NCI-H2081 (cell line): Measurements from ENCODE around the gene TIMM29.

ENCODE experiments used
- DNase-seq, 2 experiments: peaks; one replicate each; lab custom pipeline; 2025; lab: John Stamatoyannopoulos, UW

TIMM29 gene

GRCh38 chr19:10928563-10929401 is at the start of gene TIMM29, which contains the start of gene YIPF2:
Gene TIMM29 (plus strand): TSS chr19:10928811. CDS start chr19:10928823, 12 bp downstream.
Gene YIPF2 (minus strand): TSS chr19:10928639. CDS start chr19:10928410, 229 bp downstream.
- DNase-seq: peak; percentile 98 to 99

GRCh38 chr19:10881403-10882107 is 47.1 kb upstream of the TIMM29 start:
- DNase-seq: no peak

GRCh38 chr19:10882108-10882457 is 46.5 kb upstream of the TIMM29 start:
- no peak for DNase-seq

GRCh38 chr19:10884274-10884673 is 44.3 kb upstream of the TIMM29 start:
- no peak for DNase-seq

GRCh38 chr19:10885201-10886169 is 43.1 kb upstream of the TIMM29 start:
- peak in 1 of 2 experiments; percentile 21 for DNase-seq

- no peak for DNase-seq
Observed at GRCh38 chr19:10887616-10888367, 40.8 kb upstream of the TIMM29 start.

GRCh38 chr19:10888421-10888866 is 40.2 kb upstream of the TIMM29 start:
- DNase-seq: peak; percentile 26 to 29

GRCh38 chr19:10889880-10890279 is 38.7 kb upstream of the TIMM29 start:
- no peak for DNase-seq

GRCh38 chr19:10891405-10892086 is 37.1 kb upstream of the TIMM29 start:
- no peak for DNase-seq

- no peak for DNase-seq
Observed at GRCh38 chr19:10892256-10892655, 36.4 kb upstream of the TIMM29 start.

GRCh38 chr19:10894911-10895213 is 33.7 kb upstream of the TIMM29 start:
- DNase-seq: no peak

- DNase-seq: no peak
Observed at GRCh38 chr19:10895363-10895762, 33.2 kb upstream of the TIMM29 start.

- no peak for DNase-seq
Observed at GRCh38 chr19:10895920-10896319, 32.7 kb upstream of the TIMM29 start.

GRCh38 chr19:10896851-10897526 is 31.6 kb upstream of the TIMM29 start:
- peak; percentile 55 to 77 for DNase-seq

- DNase-seq: no peak
Observed at GRCh38 chr19:10898633-10899032, 30.0 kb upstream of the TIMM29 start.

- peak; percentile 10 to 18 for DNase-seq
Observed at GRCh38 chr19:10899151-10899653, 29.4 kb upstream of the TIMM29 start.

- no peak for DNase-seq
Observed at GRCh38 chr19:10907925-10908324, 20.7 kb upstream of the TIMM29 start.

GRCh38 chr19:10908380-10908960 is 20.1 kb upstream of the TIMM29 start:
- no peak for DNase-seq

- no peak for DNase-seq
Observed at GRCh38 chr19:10911579-10912363, 16.8 kb upstream of the TIMM29 start.
